Type B pancreatic cell (in vitro differentiated cells): Measurements from ENCODE around the gene LRBA. TPM values are rescaled to one million over a fixed set of nuclear protein-coding genes. Genes with fewer than 3 reads are reported as not detected.

Source experiments
- DNase-seq: peaks from one replicate; pipeline ENCODE4 v3.0.0; 2021; ENCODE audit warnings: mixed read lengths; ENCODE audit not compliant: unreplicated experiment; ENCODE audit errors: extremely low spot score
- H3K27ac Mint-ChIP-seq: 2 replicates; pipeline ENCODE4 v1.8.0; 2021; ENCODE audit warnings: mild to moderate bottlenecking, mixed read lengths
- H3K27me3 Mint-ChIP-seq: 2 replicates; pipeline ENCODE4 v1.8.0; 2021; ENCODE audit warnings: mixed read lengths
- H3K36me3 Mint-ChIP-seq: 2 replicates; pipeline ENCODE4 v1.8.0; 2021; ENCODE audit warnings: mixed read lengths
- H3K4me1 Mint-ChIP-seq: one replicate; pipeline ENCODE4 v1.8.0; 2021; ENCODE audit warnings: mixed read lengths; ENCODE audit not compliant: unreplicated experiment
- H3K4me3 Mint-ChIP-seq: 2 replicates; pipeline ENCODE4 v1.8.0; 2021; ENCODE audit warnings: mild to moderate bottlenecking, mixed read lengths
- H3K9me3 Mint-ChIP-seq: 2 replicates; pipeline ENCODE4 v1.8.0; 2021; ENCODE audit warnings: mixed read lengths
- total RNA-seq: library from RNA; stranded (reverse); gene quantifications from 2 replicates; pipeline ENCODE4 v1.2.1, GENCODE V29; 2021; ENCODE audit warnings: low replicate concordance
- TF ChIP-seq, protein P1 (sequence below): fragments of 200-600 bp; sonication (generic); conservative IDR thresholded peaks from 2 replicates; pipeline ENCODE4 v1.5.0; 2021; ENCODE audit warnings: antibody characterized with exemption, mild to moderate bottlenecking

The LRBA gene
- total RNA-seq, 1 donor from 2014 or later = 64.5 TPM

DNA sequence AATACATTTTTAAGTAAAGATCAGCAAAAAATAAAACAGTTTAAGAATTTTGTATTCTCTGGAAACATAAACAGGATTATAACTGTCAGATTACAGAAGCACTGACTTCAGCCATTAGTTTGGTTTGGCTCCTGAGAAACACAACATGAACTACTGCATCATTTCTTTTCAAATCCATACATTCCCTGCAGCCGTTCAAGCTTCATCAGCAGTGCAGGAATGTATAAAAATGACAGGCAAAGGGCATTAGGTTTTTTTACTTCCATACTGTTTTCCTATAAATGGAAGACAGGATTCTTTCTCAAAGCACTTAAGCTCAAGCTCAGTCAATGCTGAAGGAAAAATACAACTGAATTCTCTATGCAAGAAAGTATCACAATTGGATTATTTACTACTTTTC lies 437.3 kb downstream of the LRBA start:
- Mint-ChIP-seq H3K4me1 (peaks cover 33% of the 10 kb centered on the region), H3K4me3 (peak overlapping the region; percentile 64)

DNA sequence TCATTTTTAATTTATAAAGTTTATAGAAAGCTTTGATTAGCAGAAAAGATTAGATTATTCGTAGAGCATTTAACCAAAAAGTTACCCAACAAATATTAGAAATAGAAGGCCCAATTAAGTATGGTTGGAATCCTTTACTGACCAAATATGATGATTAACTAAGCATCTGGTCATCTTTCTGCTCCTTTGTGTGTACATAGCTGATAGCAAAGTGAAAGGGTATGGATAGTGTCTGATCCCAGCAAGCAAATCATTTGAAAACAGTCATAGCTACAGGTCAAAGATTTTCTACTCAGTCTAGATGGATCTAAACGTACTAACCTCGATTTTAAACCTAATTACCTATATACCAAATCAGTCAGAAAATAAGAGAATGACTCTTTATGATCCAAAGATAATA lies 440.4 kb downstream of the LRBA start:
- Mint-ChIP-seq H3K4me1 (peaks cover 36% of the 10 kb centered on the region), H3K36me3 (peaks cover 6% of the 10 kb centered on the region), H3K27ac (no peak overlapping the region), H3K9me3 (no peaks in the 10 kb centered on the region), H3K4me3 (no peak overlapping the region), H3K27me3 (peaks cover 23% of the 10 kb centered on the region)
- TF ChIP-seq, protein P1, sequence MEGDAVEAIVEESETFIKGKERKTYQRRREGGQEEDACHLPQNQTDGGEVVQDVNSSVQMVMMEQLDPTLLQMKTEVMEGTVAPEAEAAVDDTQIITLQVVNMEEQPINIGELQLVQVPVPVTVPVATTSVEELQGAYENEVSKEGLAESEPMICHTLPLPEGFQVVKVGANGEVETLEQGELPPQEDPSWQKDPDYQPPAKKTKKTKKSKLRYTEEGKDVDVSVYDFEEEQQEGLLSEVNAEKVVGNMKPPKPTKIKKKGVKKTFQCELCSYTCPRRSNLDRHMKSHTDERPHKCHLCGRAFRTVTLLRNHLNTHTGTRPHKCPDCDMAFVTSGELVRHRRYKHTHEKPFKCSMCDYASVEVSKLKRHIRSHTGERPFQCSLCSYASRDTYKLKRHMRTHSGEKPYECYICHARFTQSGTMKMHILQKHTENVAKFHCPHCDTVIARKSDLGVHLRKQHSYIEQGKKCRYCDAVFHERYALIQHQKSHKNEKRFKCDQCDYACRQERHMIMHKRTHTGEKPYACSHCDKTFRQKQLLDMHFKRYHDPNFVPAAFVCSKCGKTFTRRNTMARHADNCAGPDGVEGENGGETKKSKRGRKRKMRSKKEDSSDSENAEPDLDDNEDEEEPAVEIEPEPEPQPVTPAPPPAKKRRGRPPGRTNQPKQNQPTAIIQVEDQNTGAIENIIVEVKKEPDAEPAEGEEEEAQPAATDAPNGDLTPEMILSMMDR = no peak
- no peak for DNase-seq

More for the DNA sequence above, 437.3 kb downstream of the LRBA start:
- Mint-ChIP-seq H3K27ac (no peak overlapping the region), H3K36me3 (peaks cover 12% of the 10 kb centered on the region), H3K9me3 (no peaks in the 10 kb centered on the region), H3K27me3 (peaks cover 54% of the 10 kb centered on the region)
- TF ChIP-seq, protein P1 = no peak
- no peak for DNase-seq

DNA sequence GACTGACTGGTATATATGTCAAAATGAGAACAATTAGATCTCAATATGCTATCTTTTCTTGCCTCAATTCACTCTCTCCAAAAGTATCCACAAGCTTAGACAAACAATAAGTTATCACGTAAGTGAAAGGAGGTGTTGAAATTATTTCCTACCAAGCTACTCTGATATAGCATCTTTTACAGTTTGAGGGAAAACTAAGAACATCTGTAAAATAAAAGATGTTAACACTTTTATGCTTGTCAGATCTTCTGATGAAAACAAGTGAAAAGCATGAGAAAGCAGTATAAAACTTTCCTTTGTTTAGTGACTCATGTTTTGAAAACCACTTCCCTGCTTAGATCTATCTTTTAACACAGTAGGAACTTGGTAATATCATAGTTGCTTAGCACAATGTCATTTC lies 441.6 kb downstream of the LRBA start:
- Mint-ChIP-seq H3K4me1 (peaks cover 30% of the 10 kb centered on the region), H3K4me3 (no peak overlapping the region), H3K36me3 (no peaks in the 10 kb centered on the region), H3K27me3 (peaks cover 11% of the 10 kb centered on the region), H3K27ac (no peak overlapping the region), H3K9me3 (no peaks in the 10 kb centered on the region)
- DNase-seq = no peak
- TF ChIP-seq, protein P1 = no peak

DNA sequence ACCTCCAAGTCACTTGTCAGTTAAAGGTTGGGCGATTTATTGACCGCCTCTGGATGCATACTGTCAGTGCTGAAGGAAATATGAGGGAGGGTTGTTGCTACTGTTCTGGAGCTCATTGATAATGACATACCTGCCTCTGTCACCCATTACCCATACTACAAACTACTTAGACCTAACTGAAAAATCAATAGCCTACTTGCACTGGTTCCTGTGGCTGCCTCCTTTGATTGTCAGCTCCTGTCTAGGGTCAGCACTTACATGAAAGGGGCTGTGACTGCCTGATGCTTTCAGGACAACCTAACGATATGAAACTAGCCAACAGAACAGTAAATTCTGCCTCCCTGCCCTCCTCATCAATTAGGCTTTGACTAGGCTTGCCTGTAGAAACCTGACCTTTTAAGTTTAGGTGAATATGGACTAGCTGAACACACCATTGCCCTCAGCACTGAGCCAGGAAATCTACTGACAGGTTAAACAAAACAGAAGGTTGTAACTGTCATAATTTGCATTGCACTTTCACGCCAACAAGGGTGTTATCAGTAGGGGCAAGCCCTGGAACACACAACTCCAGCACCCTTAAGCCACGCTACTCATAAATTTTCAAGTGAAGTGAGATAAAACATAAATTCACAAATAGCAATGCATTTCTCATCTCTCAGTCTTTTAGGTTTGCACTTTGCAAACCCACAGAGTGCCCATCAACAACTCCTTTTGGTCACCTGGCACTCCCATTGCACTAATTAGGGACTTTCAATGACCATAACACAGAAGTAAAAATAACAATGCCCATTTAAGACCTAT lies 442.2 kb downstream of the LRBA start:
- no peaks in the 10 kb centered on the region for H3K9me3 Mint-ChIP-seq
- no peaks in the 10 kb centered on the region for H3K36me3 Mint-ChIP-seq
- DNase-seq = no peak
- H3K27me3 Mint-ChIP-seq = peaks cover 9% of the 10 kb centered on the region
- H3K27ac Mint-ChIP-seq = no peak overlapping the region
- peaks cover 29% of the 10 kb centered on the region for H3K4me1 Mint-ChIP-seq
- no peak overlapping the region for H3K4me3 Mint-ChIP-seq
- TF ChIP-seq, protein P1 = no peak

DNA sequence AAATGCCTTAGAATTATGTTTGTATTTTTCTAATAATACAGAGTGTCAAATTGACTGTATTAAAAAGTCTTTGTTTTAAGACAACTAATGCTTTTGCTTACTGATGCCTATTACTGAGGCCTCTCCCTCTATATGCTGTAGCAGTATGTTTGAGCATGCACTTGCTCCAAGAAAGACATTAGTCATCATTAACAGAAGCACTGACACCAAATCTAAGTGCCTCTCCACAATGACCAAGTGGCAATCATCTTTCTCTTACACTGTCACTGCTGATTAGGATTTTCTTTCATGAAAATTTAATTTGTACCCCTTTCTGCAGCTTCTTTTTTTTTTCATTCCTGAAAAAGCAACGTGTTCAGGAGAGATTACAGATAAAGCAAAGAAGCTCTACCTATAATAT lies 444.2 kb downstream of the LRBA start:
- DNase-seq = no peak
- TF ChIP-seq, protein P1 = no peak
- Mint-ChIP-seq H3K4me3 (no peak overlapping the region), H3K36me3 (peaks cover 6% of the 10 kb centered on the region), H3K9me3 (no peaks in the 10 kb centered on the region), H3K27me3 (peaks cover 6% of the 10 kb centered on the region), H3K27ac (no peak overlapping the region), H3K4me1 (peaks cover 26% of the 10 kb centered on the region)
